DOHH2 (cell line): Measurements from ENCODE around the gene MYO1C.
A peak's percentile ranks its signal among the peaks of the same experiment; 100 is the strongest.

ENCODE experiments used
- H3F3A ChIP-seq: fragments of 200-600 bp; sonication (generic), shearing (Covaris generic); 2 replicates; pipeline ENCODE4 v1.6.0; 2016; ENCODE audit warnings: antibody characterized with exemption, mild to moderate bottlenecking; ENCODE audit not compliant: control insufficient read depth, insufficient read depth
- H3K27ac ChIP-seq: fragments of 200-600 bp; sonication (generic); 2 replicates; pipeline ENCODE4 v1.5.1; 2014; ENCODE audit warnings: low read depth, mild to moderate bottlenecking, low read length, moderate library complexity
- H3K27me3 ChIP-seq: fragments of 200-600 bp; sonication (generic); 2 replicates; pipeline ENCODE4 v1.6.1; 2014; ENCODE audit warnings: mild to moderate bottlenecking, low read length, mixed read lengths; ENCODE audit not compliant: control insufficient read depth
- H3K36me3 ChIP-seq: fragments of 200-600 bp; sonication (generic); 2 replicates; pipeline ENCODE4 v1.6.1; 2014; ENCODE audit warnings: mild to moderate bottlenecking, low read length, moderate library complexity, mixed read lengths; ENCODE audit not compliant: control insufficient read depth
- H3K4me1 ChIP-seq: fragments of 200-600 bp; sonication (generic); 2 replicates; pipeline ENCODE4 v1.6.1; 2014; ENCODE audit warnings: mild to moderate bottlenecking, low read length, mixed read lengths; ENCODE audit not compliant: control insufficient read depth
- H3K4me2 ChIP-seq: fragments of 200-600 bp; sonication (generic); 2 replicates; pipeline ENCODE4 v1.6.0; 2014; ENCODE audit warnings: mild to moderate bottlenecking, low read length, moderate library complexity
- H3K4me3 ChIP-seq: fragments of 200-600 bp; sonication (generic); 2 replicates; pipeline ENCODE4 v1.5.1; 2014; ENCODE audit warnings: mild to moderate bottlenecking, low read length, mixed read lengths
- H3K79me2 ChIP-seq: fragments of 200-600 bp; sonication (generic); 2 replicates; pipeline ENCODE4 v1.6.1; 2014; ENCODE audit warnings: mild to moderate bottlenecking, low read length, mixed read lengths; ENCODE audit not compliant: control insufficient read depth
- H3K9me2 ChIP-seq: fragments of 200-600 bp; sonication (generic); replicated peaks from 2 replicates; pipeline ENCODE4 v1.6.1; 2014; ENCODE audit warnings: mild to moderate bottlenecking, low read length, mixed read lengths; ENCODE audit not compliant: control insufficient read depth
- H3K9me3 ChIP-seq: fragments of 200-600 bp; sonication (generic); 2 replicates; pipeline ENCODE4 v1.6.1; 2014; ENCODE audit warnings: antibody characterized with exemption, low read length, mixed read lengths; ENCODE audit not compliant: control insufficient read depth, insufficient read depth
- H4K20me1 ChIP-seq: fragments of 200-600 bp; sonication (generic); 2 replicates; pipeline ENCODE4 v1.6.0; 2014; ENCODE audit warnings: low read depth, mild to moderate bottlenecking, antibody characterized with exemption, low read length, moderate library complexity; ENCODE audit not compliant: control insufficient read depth, insufficient read depth
- EZH2phosphoT487 ChIP-seq: fragments of 200-600 bp; sonication (generic); IDR thresholded peaks from 2 replicates; pipeline ENCODE4 v1.6.1; 2017; ENCODE audit warnings: borderline replicate concordance, mild to moderate bottlenecking, antibody characterized with exemption, low read length, moderate library complexity, mixed read lengths
- TF ChIP-seq, protein P1 (sequence below): fragments of 200-600 bp; sonication (generic); IDR thresholded peaks from one replicate; pipeline ENCODE4 v1.5.1; 2014; ENCODE audit warnings: antibody characterized with exemption, mild to moderate bottlenecking, low read depth, low read length; ENCODE audit not compliant: poor library complexity, severe bottlenecking

The MYO1C gene, protein sequence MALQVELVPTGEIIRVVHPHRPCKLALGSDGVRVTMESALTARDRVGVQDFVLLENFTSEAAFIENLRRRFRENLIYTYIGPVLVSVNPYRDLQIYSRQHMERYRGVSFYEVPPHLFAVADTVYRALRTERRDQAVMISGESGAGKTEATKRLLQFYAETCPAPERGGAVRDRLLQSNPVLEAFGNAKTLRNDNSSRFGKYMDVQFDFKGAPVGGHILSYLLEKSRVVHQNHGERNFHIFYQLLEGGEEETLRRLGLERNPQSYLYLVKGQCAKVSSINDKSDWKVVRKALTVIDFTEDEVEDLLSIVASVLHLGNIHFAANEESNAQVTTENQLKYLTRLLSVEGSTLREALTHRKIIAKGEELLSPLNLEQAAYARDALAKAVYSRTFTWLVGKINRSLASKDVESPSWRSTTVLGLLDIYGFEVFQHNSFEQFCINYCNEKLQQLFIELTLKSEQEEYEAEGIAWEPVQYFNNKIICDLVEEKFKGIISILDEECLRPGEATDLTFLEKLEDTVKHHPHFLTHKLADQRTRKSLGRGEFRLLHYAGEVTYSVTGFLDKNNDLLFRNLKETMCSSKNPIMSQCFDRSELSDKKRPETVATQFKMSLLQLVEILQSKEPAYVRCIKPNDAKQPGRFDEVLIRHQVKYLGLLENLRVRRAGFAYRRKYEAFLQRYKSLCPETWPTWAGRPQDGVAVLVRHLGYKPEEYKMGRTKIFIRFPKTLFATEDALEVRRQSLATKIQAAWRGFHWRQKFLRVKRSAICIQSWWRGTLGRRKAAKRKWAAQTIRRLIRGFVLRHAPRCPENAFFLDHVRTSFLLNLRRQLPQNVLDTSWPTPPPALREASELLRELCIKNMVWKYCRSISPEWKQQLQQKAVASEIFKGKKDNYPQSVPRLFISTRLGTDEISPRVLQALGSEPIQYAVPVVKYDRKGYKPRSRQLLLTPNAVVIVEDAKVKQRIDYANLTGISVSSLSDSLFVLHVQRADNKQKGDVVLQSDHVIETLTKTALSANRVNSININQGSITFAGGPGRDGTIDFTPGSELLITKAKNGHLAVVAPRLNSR

DNA sequence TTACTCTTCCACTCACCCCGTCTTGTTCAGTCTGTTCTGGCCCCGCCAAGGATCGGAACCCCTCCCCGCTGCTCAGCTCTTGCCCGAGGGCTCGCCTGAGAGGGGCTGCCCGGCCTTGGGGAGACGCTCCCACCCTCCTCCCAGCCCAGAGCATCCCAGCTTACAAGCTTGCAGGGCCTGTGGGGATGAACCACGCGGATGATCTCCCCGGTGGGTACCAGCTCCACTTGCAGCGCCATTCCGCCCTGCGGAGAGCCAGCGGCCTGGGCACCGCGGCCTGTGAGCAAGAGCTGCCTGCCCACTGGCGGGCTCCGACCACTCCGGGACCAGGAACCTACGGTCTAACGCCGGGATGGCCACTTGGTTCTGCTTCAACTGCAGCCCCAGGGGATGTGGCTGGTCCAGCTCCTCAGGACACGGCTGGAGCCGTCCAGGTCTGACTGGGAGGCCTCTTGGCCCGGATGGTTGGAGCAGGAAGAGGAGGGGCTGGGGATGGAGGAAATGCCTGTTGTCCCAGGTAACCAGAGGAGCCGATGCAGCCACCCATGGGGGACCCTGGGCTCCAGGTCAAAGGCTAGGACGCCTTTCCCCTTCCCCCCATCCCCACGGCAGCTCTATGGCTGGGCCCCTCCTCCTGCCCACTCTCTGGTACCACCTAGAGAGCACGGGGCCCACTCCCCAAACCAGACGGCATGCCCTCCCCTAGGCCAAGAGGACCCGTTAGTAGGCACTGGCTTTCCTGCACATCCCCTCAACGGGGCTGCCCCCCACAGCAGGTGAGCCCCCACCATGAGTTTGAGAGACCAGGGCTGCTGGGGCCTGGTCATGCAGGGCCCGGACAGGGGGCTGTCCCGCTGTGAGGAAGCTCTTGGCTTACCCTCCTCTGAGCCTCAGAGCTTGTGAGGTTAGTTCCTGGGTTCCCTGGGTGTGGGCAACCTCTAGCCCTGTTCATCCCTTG is at the start of gene MYO1C:
TSS of gene MYO1C (minus strand) at position 438 of the 958 bp plus-strand sequence. CDS start at position 239, 199 bp downstream.
- H4K20me1 ChIP-seq = no peaks in the 10 kb centered on the region
- H3K36me3 ChIP-seq = no peaks in the 10 kb centered on the region
- H3K79me2 ChIP-seq = no peaks in the 10 kb centered on the region
- peak within 1 kb of the TSS; percentile 85 for H3K4me2 ChIP-seq
- H3K9me2 ChIP-seq = no peaks in the 10 kb centered on the region
- H3K27ac ChIP-seq = no peak within 1 kb of the TSS
- H3K4me3 ChIP-seq = peak within 1 kb of the TSS; percentile 75
- peaks cover 12% of the 10 kb centered on the region for H3K27me3 ChIP-seq
- TF ChIP-seq EZH2phosphoT487 = no peak
- TF ChIP-seq, protein P1, sequence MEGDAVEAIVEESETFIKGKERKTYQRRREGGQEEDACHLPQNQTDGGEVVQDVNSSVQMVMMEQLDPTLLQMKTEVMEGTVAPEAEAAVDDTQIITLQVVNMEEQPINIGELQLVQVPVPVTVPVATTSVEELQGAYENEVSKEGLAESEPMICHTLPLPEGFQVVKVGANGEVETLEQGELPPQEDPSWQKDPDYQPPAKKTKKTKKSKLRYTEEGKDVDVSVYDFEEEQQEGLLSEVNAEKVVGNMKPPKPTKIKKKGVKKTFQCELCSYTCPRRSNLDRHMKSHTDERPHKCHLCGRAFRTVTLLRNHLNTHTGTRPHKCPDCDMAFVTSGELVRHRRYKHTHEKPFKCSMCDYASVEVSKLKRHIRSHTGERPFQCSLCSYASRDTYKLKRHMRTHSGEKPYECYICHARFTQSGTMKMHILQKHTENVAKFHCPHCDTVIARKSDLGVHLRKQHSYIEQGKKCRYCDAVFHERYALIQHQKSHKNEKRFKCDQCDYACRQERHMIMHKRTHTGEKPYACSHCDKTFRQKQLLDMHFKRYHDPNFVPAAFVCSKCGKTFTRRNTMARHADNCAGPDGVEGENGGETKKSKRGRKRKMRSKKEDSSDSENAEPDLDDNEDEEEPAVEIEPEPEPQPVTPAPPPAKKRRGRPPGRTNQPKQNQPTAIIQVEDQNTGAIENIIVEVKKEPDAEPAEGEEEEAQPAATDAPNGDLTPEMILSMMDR = no peak
- peaks cover 7% of the 10 kb centered on the region; the same call in 1 of the 2 replicates for H3F3A ChIP-seq
- H3K4me1 ChIP-seq = peaks cover 46% of the 10 kb centered on the region
- no peaks in the 10 kb centered on the region for H3K9me3 ChIP-seq

DNA sequence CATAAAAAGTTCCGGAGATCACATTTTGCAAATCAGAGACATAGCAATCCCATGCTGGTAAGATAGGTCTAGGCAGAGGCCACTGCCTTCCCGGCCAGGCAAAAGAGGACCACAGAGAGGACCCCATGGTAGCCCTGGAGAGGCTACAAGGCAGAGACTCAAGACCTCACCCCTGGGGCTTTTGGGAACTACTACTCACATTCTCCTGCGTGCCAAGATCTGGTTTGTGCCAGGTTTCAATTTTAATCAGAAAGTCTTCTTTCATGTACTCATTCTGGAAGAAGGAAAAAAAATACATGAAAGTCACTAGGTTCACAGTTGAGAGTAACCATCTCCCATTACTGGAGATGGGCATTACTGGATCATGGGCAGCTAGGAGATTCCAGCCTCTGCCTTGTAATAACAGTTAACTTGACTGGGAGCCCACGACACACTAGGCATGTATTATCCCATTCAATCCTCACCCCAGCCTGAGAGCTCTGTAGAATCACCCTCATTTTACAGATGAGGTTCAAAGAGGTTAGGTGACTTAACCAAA is 49.0 kb upstream of the MYO1C start:
- no peak overlapping the region for H3K27ac ChIP-seq
- H3K4me1 ChIP-seq = no peaks in the 10 kb centered on the region
- no peaks in the 10 kb centered on the region for H3K27me3 ChIP-seq
- no peak overlapping the region for H3K4me2 ChIP-seq
- no peak overlapping the region for H3K4me3 ChIP-seq
- no peaks in the 10 kb centered on the region for H3K9me3 ChIP-seq
- no peaks in the 10 kb centered on the region for H3K79me2 ChIP-seq
- H3K9me2 ChIP-seq = no peaks in the 10 kb centered on the region
- TF ChIP-seq, protein P1 = no peak
- TF ChIP-seq EZH2phosphoT487 = no peak
- H4K20me1 ChIP-seq = 0 out of 2 replicates have a peak, but pooled peaks cover 2% of the 10 kb centered on the region
- H3F3A ChIP-seq = no peaks in the 10 kb centered on the region
- peaks cover 74% of the 10 kb centered on the region for H3K36me3 ChIP-seq

DNA sequence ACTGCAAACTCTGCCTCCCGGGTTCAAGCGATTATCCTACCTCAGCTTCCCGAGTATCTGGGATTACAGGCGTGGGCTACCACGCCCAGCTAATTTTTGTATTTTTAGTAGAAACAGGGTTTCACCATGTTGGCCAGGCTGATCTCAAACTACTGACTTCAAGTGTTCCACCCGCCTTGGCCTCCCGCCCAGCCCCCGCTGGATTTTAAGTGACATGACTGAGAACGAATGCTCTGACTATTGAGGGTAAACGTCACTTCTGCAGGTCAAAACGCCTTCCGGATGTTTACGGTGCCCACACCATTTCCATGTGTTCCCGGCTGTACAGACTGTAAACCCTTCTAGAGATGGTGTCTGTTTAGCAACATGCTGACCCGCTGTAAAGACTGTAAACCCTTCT is 47.3 kb upstream of the MYO1C start:
- H3K36me3 ChIP-seq = peaks cover 76% of the 10 kb centered on the region
- TF ChIP-seq, protein P1 = no peak
- no peak for TF ChIP-seq EZH2phosphoT487
- H3K4me2 ChIP-seq = no peak overlapping the region
- H3K27ac ChIP-seq = no peak overlapping the region
- no peaks in the 10 kb centered on the region for H3K4me1 ChIP-seq
- no peaks in the 10 kb centered on the region for H3F3A ChIP-seq
- H3K4me3 ChIP-seq = no peak overlapping the region
- H3K9me3 ChIP-seq = no peaks in the 10 kb centered on the region
- no peaks in the 10 kb centered on the region for H3K9me2 ChIP-seq
- no peaks in the 10 kb centered on the region for H3K79me2 ChIP-seq
- H4K20me1 ChIP-seq = 0 out of 2 replicates have a peak, but pooled peaks cover 2% of the 10 kb centered on the region
- no peaks in the 10 kb centered on the region for H3K27me3 ChIP-seq
